Measurements from ENCODE around the gene CDC42BPB. TPM values are rescaled to one million over a fixed set of nuclear protein-coding genes. Genes with fewer than 3 reads are reported as not detected.

Gene CDC42BPB
- total and polyA plus RNA-seq, 2 of the 4 experiments (the other 2 are of a cell fraction): 49.1 to 81.4 TPM

DNA sequence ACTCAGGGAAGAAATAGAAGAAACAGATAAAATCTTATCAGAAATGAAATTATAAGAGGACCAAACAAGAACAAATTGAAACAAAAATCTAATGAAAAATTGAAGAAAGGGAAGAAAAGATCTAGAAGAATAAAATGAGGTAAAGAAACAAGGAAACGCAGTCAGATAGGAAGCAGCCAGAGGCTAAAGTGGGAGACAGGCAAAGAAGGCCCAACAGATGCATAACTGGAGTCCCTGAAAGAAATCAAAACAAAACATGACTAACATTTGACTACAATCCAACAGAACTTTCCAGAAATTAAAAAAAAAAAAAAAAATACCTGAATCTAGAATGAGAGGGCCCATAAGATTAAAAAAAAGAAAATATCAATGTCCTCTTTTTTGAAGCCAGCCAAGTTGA, 69.3 kb downstream of the CDC42BPB start:
- H3K18ac ChIP-seq (ENCODE audit: low read depth, low read length): peak overlapping the region; percentile 96; the same call in 1 of the 2 replicates
- H3K56ac ChIP-seq (ENCODE audit: extremely low read depth, insufficient read depth, low read length): no peak overlapping the region
- no peaks in the 10 kb centered on the region for H3K27me3 ChIP-seq (ENCODE audit: control insufficient read depth, insufficient read depth, low read length)
- no peak for TF ChIP-seq MXI1 (IDR thresholded peaks at IDR 0.05; ENCODE audit: borderline replicate concordance, low read depth, low read length)
- no peak for TF ChIP-seq MAZ (IDR thresholded peaks at IDR 0.05; ENCODE audit: borderline replicate concordance, low read depth, low read length)
- TF ChIP-seq MAFK (IDR thresholded peaks at IDR 0.05; ENCODE audit: low read depth, low read length): no peak
- no peak for TF ChIP-seq BHLHE40 (IDR thresholded peaks at IDR 0.05; ENCODE audit: low read depth, low read length)
- H2BK15ac ChIP-seq (ENCODE audit: low read depth, low read length): no peak overlapping the region
- peak overlapping the region; percentile 72; the same call in 1 of the 2 replicates for H2BK120ac ChIP-seq (ENCODE audit: low read depth, low read length)
- POLR2A ChIA-PET (ENCODE audit: unreplicated experiment): no interaction called here
- DNase-seq: no peak
- no peak overlapping the region for H3K9ac ChIP-seq (ENCODE audit: low read depth, low read length)
- no peak overlapping the region for H3K27ac ChIP-seq (ENCODE audit: insufficient read depth, low read length)
- H2BK5ac ChIP-seq (ENCODE audit: low read depth, low read length, poor library complexity, severe bottlenecking): peak overlapping the region; percentile 96
- H2AK9ac ChIP-seq (replicated peaks; ENCODE audit: low read depth, low read length, poor library complexity): no peak overlapping the region
- peaks cover 24 to 76% of the 10 kb centered on the region in 2 experiments for H3K79me1 ChIP-seq (ENCODE audit: low read depth in 1 of 2, low read length in 2 of 2)
- peaks cover 10% of the 10 kb centered on the region for H3K4me1 ChIP-seq (ENCODE audit: control insufficient read depth, insufficient read depth, low read length)
- BruUV-seq (replicated peaks): no TSS peak
- H3K9me3 ChIP-seq (ENCODE audit: control insufficient read depth, insufficient read depth, low read length): peaks cover 10% of the 10 kb centered on the region
- H3K9me1 ChIP-seq (ENCODE audit: insufficient read depth, low read length): peaks cover 9% of the 10 kb centered on the region
- H2AFZ ChIP-seq (replicated peaks; ENCODE audit: low read length, poor library complexity): no peak overlapping the region
- peak overlapping the region; percentile 95 for H4K5ac ChIP-seq (ENCODE audit: low read depth, low read length)
- H4K8ac ChIP-seq (ENCODE audit: low read depth in 2 of 2, low read length in 2 of 2): peak overlapping the region in 1 of 2 experiments; percentile 67; a peak in 3 of 4 replicates
- WGBS, 2 experiments (ENCODE audit: extremely low coverage in 2 of 2, insufficient read length in 1 of 2): no CpG with 5 or more reads among the region's 1 CpG
- H4K91ac ChIP-seq (ENCODE audit: insufficient read depth, low read depth, low read length): no peak overlapping the region; the same call in 1 of the 2 replicates
- no peak overlapping the region for H2AK5ac ChIP-seq (ENCODE audit: low read depth, low read length)
- dilution Hi-C loops (cut with HindIII; ENCODE audit: low sequenced_read_pairs, unreplicated experiment): no loop called here
- in situ Hi-C loops (cut with MboI; ENCODE audit: low sequenced_read_pairs): no loop called here
- no peak for ATAC-seq (ENCODE audit: low read depth)
- H3K14ac ChIP-seq (replicated peaks; ENCODE audit: low read depth, low read length): peak overlapping the region; percentile 80
- peak overlapping the region; percentile 54; the same call in 1 of the 2 replicates for H2BK20ac ChIP-seq (ENCODE audit: low read depth, low read length)
- H3K4ac ChIP-seq (ENCODE audit: low read depth, low read length): peak overlapping the region; percentile 90; the same call in 1 of the 2 replicates
- CTCF ChIA-PET: no interaction called here
- H3K4me2 ChIP-seq (ENCODE audit: low read depth, low read length): no peak overlapping the region
- H3K23ac ChIP-seq (ENCODE audit: low read depth, low read length): no peak overlapping the region
- H3K36me3 ChIP-seq (ENCODE audit: control insufficient read depth, insufficient read depth, low read length): peaks cover 50% of the 10 kb centered on the region
- H4K20me1 ChIP-seq (ENCODE audit: insufficient read depth, low read length): peaks cover 24% of the 10 kb centered on the region
- H3K4me3 ChIP-seq (ENCODE audit: insufficient read depth, low read depth, low read length): no peak overlapping the region
- intact Hi-C loops (cut with micrococcal nuclease): no loop called here
